Measurements from ENCODE around the gene RRP12.
"Not testable (repeated sequence)": the region's sequence is repeated elsewhere in the genome, so short reads cannot be mapped to it uniquely, and the experiment has no call there.

The RRP12 gene

GRCh38 chr10:97367126-97367649 lies 34.0 kb downstream of the RRP12 start:
- DNase-seq (ENCODE audit: low read depth in 1 of 2, low spot score in 1 of 2), result no peak

- no peak for DNase-seq (ENCODE audit: low read depth in 1 of 2, low spot score in 1 of 2)
Measured at GRCh38 chr10:97366572-97366971, 34.6 kb downstream of the RRP12 start.

GRCh38 chr10:97365761-97366351 lies 35.3 kb downstream of the RRP12 start:
- no peak for DNase-seq (ENCODE audit: low read depth in 1 of 2, low spot score in 1 of 2)

- DNase-seq (ENCODE audit: low read depth in 1 of 2, low spot score in 1 of 2), result no peak
Measured at GRCh38 chr10:97363071-97363470, 38.1 kb downstream of the RRP12 start.

- DNase-seq (ENCODE audit: low read depth in 1 of 2, low spot score in 1 of 2), result no peak
Measured at GRCh38 chr10:97362310-97363033, 38.7 kb downstream of the RRP12 start.

GRCh38 chr10:97361537-97361901 lies 39.6 kb downstream of the RRP12 start:
- no peak for DNase-seq (ENCODE audit: low read depth in 1 of 2, low spot score in 1 of 2)

GRCh38 chr10:97360705-97361536 lies 40.2 kb downstream of the RRP12 start:
- DNase-seq (ENCODE audit: low read depth in 1 of 2, low spot score in 1 of 2), result no peak

- no peak for DNase-seq (ENCODE audit: low read depth in 1 of 2, low spot score in 1 of 2)
Measured at GRCh38 chr10:97358781-97359180, 42.4 kb downstream of the RRP12 start.

- DNase-seq (ENCODE audit: low read depth in 1 of 2, low spot score in 1 of 2), result no peak
Measured at GRCh38 chr10:97358349-97358748, 42.8 kb downstream of the RRP12 start.

GRCh38 chr10:97356918-97357317 lies 44.2 kb downstream of the RRP12 start:
- DNase-seq (ENCODE audit: low read depth in 1 of 2, low spot score in 1 of 2), result no peak

- DNase-seq (ENCODE audit: low read depth in 1 of 2, low spot score in 1 of 2), result no peak
Measured at GRCh38 chr10:97356318-97356914, 44.7 kb downstream of the RRP12 start.

- no peak for DNase-seq (ENCODE audit: low read depth in 1 of 2, low spot score in 1 of 2)
Measured at GRCh38 chr10:97355571-97355975, 45.6 kb downstream of the RRP12 start.

GRCh38 chr10:97353945-97354344 lies 47.2 kb downstream of the RRP12 start:
- DNase-seq (ENCODE audit: low read depth in 1 of 2, low spot score in 1 of 2), result no peak

- DNase-seq (ENCODE audit: low read depth in 1 of 2, low spot score in 1 of 2), result no peak
Measured at GRCh38 chr10:97349752-97350513, 51.2 kb downstream of the RRP12 start.

GRCh38 chr10:97347317-97347716 lies 53.8 kb downstream of the RRP12 start:
- no peak for DNase-seq (ENCODE audit: low read depth in 1 of 2, low spot score in 1 of 2)

- not testable (repeated sequence) for DNase-seq (ENCODE audit: low read depth in 1 of 2, low spot score in 1 of 2)
Measured at GRCh38 chr10:97343664-97344063, 57.5 kb downstream of the RRP12 start.

GRCh38 chr10:97341416-97341815 lies 59.7 kb downstream of the RRP12 start:
- no peak for DNase-seq (ENCODE audit: low read depth in 1 of 2, low spot score in 1 of 2)

GRCh38 chr10:97338041-97338440 lies 63.1 kb downstream of the RRP12 start:
- no peak for DNase-seq (ENCODE audit: low read depth in 1 of 2, low spot score in 1 of 2)

GRCh38 chr10:97336942-97337831 lies 64.0 kb downstream of the RRP12 start:
- DNase-seq (ENCODE audit: low read depth in 1 of 2, low spot score in 1 of 2), result no peak

GRCh38 chr10:97336446-97336845 lies 64.7 kb downstream of the RRP12 start:
- DNase-seq (ENCODE audit: low read depth in 1 of 2, low spot score in 1 of 2), result no peak
